H9 (cell line): Measurements from ENCODE around the gene CDH4. TPM values are rescaled to one million over a fixed set of nuclear protein-coding genes. Genes with fewer than 3 reads are reported as not detected.

Experiments
- DNase-seq: peaks from one replicate; pipeline ENCODE4 v3.0.0-alpha.2; 2017
- H2AFZ ChIP-seq: one replicate; pipeline ENCODE4 v1.6.1; 2013; ENCODE audit warnings: mild to moderate bottlenecking, low read length, control low read depth, moderate library complexity
- H2AK5ac ChIP-seq: 2 replicates; pipeline ENCODE4 v1.6.1; 2013; ENCODE audit warnings: low read length, control low read depth, mixed read lengths; ENCODE audit not compliant: insufficient read length
- H2BK120ac ChIP-seq: one replicate; pipeline ENCODE4 v1.6.1; 2013; ENCODE audit warnings: low read depth, mild to moderate bottlenecking, low read length, control low read depth, inconsistent platforms; ENCODE audit not compliant: poor library complexity, severe bottlenecking
- H2BK12ac ChIP-seq: 2 replicates; pipeline ENCODE4 v1.6.1; 2013; ENCODE audit warnings: low read length, control low read depth, mixed read lengths, low read depth; ENCODE audit not compliant: insufficient read length
- H2BK15ac ChIP-seq: 2 replicates; pipeline ENCODE4 v1.6.1; 2013; ENCODE audit warnings: low read depth, low read length, control low read depth
- H2BK20ac ChIP-seq: one replicate; pipeline ENCODE4 v1.6.1; 2013; ENCODE audit warnings: low read depth, mild to moderate bottlenecking, low read length, control low read depth, inconsistent platforms; ENCODE audit not compliant: poor library complexity, severe bottlenecking
- H2BK5ac ChIP-seq: 2 replicates; pipeline ENCODE4 v1.6.1; 2013; ENCODE audit warnings: low read length, control low read depth, mixed read lengths; ENCODE audit not compliant: insufficient read length
- H3K14ac ChIP-seq: 2 replicates; pipeline ENCODE4 v1.6.1; 2013; ENCODE audit warnings: low read length, control low read depth; ENCODE audit not compliant: insufficient read depth
- H3K18ac ChIP-seq: 2 replicates; pipeline ENCODE4 v1.6.1; 2013; ENCODE audit warnings: low read depth, mild to moderate bottlenecking, mixed read lengths, low read length, control low read depth; ENCODE audit not compliant: insufficient read length
- H3K23ac ChIP-seq: 2 replicates; pipeline ENCODE4 v1.6.1; 2013; ENCODE audit warnings: low read length, control low read depth, mixed read lengths, low read depth; ENCODE audit not compliant: insufficient read length
- H3K23me2 ChIP-seq: 2 replicates; pipeline ENCODE4 v1.6.1; 2013; ENCODE audit warnings: low read depth, mild to moderate bottlenecking, mixed read lengths, low read length, control low read depth; ENCODE audit not compliant: insufficient read length, poor library complexity, severe bottlenecking
- H3K27ac ChIP-seq: 2 replicates; pipeline ENCODE4 v1.5.1; 2013; ENCODE audit warnings: low read length, control low read depth, mixed read lengths, low read depth; ENCODE audit not compliant: insufficient read length
- H3K27me3 ChIP-seq: 2 replicates; pipeline ENCODE4 v1.6.1; 2013; ENCODE audit warnings: low read length, control low read depth, inconsistent platforms; ENCODE audit not compliant: insufficient read depth
- H3K4ac ChIP-seq: 2 replicates; pipeline ENCODE4 v1.6.1; 2013; ENCODE audit warnings: low read depth, mild to moderate bottlenecking, control low read depth, inconsistent platforms, low read length, moderate library complexity
- H3K4me1 ChIP-seq: 2 replicates; pipeline ENCODE4 v1.6.1; 2013; ENCODE audit warnings: low read length, control low read depth, inconsistent platforms; ENCODE audit not compliant: insufficient read depth
- H3K4me2 ChIP-seq: 2 replicates; pipeline ENCODE4 v1.6.1; 2013; ENCODE audit warnings: low read length, control low read depth, mixed read lengths; ENCODE audit not compliant: insufficient read length, insufficient read depth
- H3K56ac ChIP-seq: 2 replicates; pipeline ENCODE4 v1.6.1; 2013; ENCODE audit warnings: low read depth, mild to moderate bottlenecking, mixed read lengths, low read length, control low read depth; ENCODE audit not compliant: insufficient read length
- H3K79me1 ChIP-seq: 2 replicates; pipeline ENCODE4 v1.6.1; 2013; ENCODE audit warnings: low read depth, mild to moderate bottlenecking, moderate library complexity, low read length, control low read depth, inconsistent platforms; ENCODE audit not compliant: insufficient read depth, poor library complexity, severe bottlenecking
- H3K79me2 ChIP-seq: 2 replicates; pipeline ENCODE4 v1.6.1; 2013; ENCODE audit warnings: low read length, control low read depth, inconsistent platforms; ENCODE audit not compliant: insufficient read depth
- H3K9ac ChIP-seq: 2 replicates; pipeline ENCODE4 v1.6.1; 2013; ENCODE audit warnings: low read length, control low read depth, mixed read lengths; ENCODE audit not compliant: insufficient read length; ENCODE audit errors: extremely low read depth
- H3K9me3 ChIP-seq: one replicate; pipeline ENCODE4 v1.6.1; 2013; ENCODE audit warnings: low read depth, low read length, inconsistent platforms; ENCODE audit not compliant: control insufficient read depth
- H3T11ph ChIP-seq: one replicate; pipeline ENCODE4 v1.6.1; 2013; ENCODE audit warnings: mild to moderate bottlenecking, low read length, control low read depth, inconsistent platforms
- H4K20me1 ChIP-seq: one replicate; pipeline ENCODE4 v1.6.1; 2013; ENCODE audit not compliant: control insufficient read depth, insufficient read length, insufficient read depth
- H4K5ac ChIP-seq: 2 replicates; pipeline ENCODE4 v1.6.1; 2013; ENCODE audit warnings: low read depth, mild to moderate bottlenecking, mixed read lengths, low read length, control low read depth; ENCODE audit not compliant: insufficient read length
- H4K8ac ChIP-seq: replicated peaks from 2 replicates; pipeline ENCODE4 v1.6.1; 2013; ENCODE audit warnings: low read length, control low read depth, mixed read lengths, low read depth; ENCODE audit not compliant: insufficient read length
- H4K91ac ChIP-seq: 2 replicates; pipeline ENCODE4 v1.6.1; 2013; ENCODE audit warnings: low read depth, mild to moderate bottlenecking, moderate library complexity, mixed read lengths, low read length, control low read depth; ENCODE audit not compliant: insufficient read length
- H3K27ac Mint-ChIP-seq, 3 experiments: 2 replicates in 2 of 3; 3 replicates in 1 of 3; pipeline ENCODE4 v1.8.0; 2020 to 2021; ENCODE audit warnings: mixed read lengths in 3 of 3, mild to moderate bottlenecking in 1 of 3, moderate library complexity in 1 of 3
- H3K27me3 Mint-ChIP-seq: 2 replicates; pipeline ENCODE4 v1.8.0; 2021; ENCODE audit warnings: low read depth, mild to moderate bottlenecking, moderate library complexity, mixed read lengths
- H3K36me3 Mint-ChIP-seq, 3 experiments: 2 replicates in 2 of 3; 3 replicates in 1 of 3; pipeline ENCODE4 v1.8.0; 2020 to 2021; ENCODE audit warnings: low read depth in 3 of 3, mixed read lengths in 3 of 3; ENCODE audit not compliant: insufficient read depth in 1 of 3
- H3K4me1 Mint-ChIP-seq, 2 experiments: 2 replicates each; pipeline ENCODE4 v1.8.0; 2020; ENCODE audit warnings: mixed read lengths in 2 of 2
- H3K4me3 Mint-ChIP-seq, 2 experiments: 2 replicates in 1 of 2; 3 replicates in 1 of 2; pipeline ENCODE4 v1.8.0; 2020 to 2021; ENCODE audit warnings: mild to moderate bottlenecking in 2 of 2, mixed read lengths in 2 of 2, moderate library complexity in 1 of 2
- H3K9me3 Mint-ChIP-seq, 2 experiments: 2 replicates in 1 of 2; 3 replicates in 1 of 2; pipeline ENCODE4 v1.8.0; 2020; ENCODE audit warnings: mild to moderate bottlenecking in 2 of 2, mixed read lengths in 2 of 2, moderate library complexity in 1 of 2
- CTCF ChIP-seq: fragments of 200-600 bp; sonication (generic); conservative IDR thresholded peaks from 3 replicates; pipeline ENCODE4 v1.8.0; 2021; ENCODE audit warnings: antibody characterized with exemption, mild to moderate bottlenecking
- WGBS: extraction: QIAGEN DNeasy Blood & Tissue Kit; methylation state at CpG from one replicate; pipeline ENCODE4 v1.1.7; 2013; ENCODE audit warnings: missing lambda C conversion rate, low lambda C conversion rate, mixed read lengths; ENCODE audit not compliant: insufficient read length; ENCODE audit errors: extremely low coverage; 5-methylcytosine and 5-hydroxymethylcytosine counted together
- total RNA-seq: library from RNA; stranded (reverse); gene quantifications from 2 replicates; pipeline ENCODE4 v1.2.1, GENCODE V29; 2021

Gene CDH4
- total RNA-seq, 1 experiment from 2014 or later = 3.0 TPM

GRCh38 chr20:61918548-61918947 is 666.5 kb downstream of the CDH4 start:
- H2BK12ac ChIP-seq = no peak overlapping the region
- H4K5ac ChIP-seq = no peak overlapping the region
- H3K4ac ChIP-seq = no peak overlapping the region
- no peaks in the 10 kb centered on the region for H3K9me3 ChIP-seq
- no peak overlapping the region for H3K27ac Mint-ChIP-seq
- H3K27ac ChIP-seq = no peak overlapping the region
- H3K18ac ChIP-seq = no peak overlapping the region
- no peaks in the 10 kb centered on the region for H3K4me1 Mint-ChIP-seq
- H3K79me2 ChIP-seq = no peaks in the 10 kb centered on the region
- no peaks in the 10 kb centered on the region for H3K23me2 ChIP-seq
- no peak overlapping the region for H3K9ac ChIP-seq
- no peak overlapping the region for H2BK15ac ChIP-seq
- H3K23ac ChIP-seq = no peak overlapping the region
- no peak overlapping the region for H3K56ac ChIP-seq
- H3T11ph ChIP-seq = no peak overlapping the region
- no peak overlapping the region for H4K8ac ChIP-seq
- H2AK5ac ChIP-seq = no peak overlapping the region
- peak; percentile 69 for TF ChIP-seq CTCF
- no peak overlapping the region for H4K91ac ChIP-seq
- H3K27me3 Mint-ChIP-seq = peaks cover 30% of the 10 kb centered on the region
- no peak overlapping the region for H2BK20ac ChIP-seq
- no peaks in the 10 kb centered on the region for H4K20me1 ChIP-seq
- no CpG with 5 or more reads among the region's 12 CpGs for WGBS
- no peak overlapping the region for H3K4me2 ChIP-seq
- H3K14ac ChIP-seq = no peak overlapping the region
- no peak overlapping the region for H3K4me3 Mint-ChIP-seq
- no peaks in the 10 kb centered on the region for H3K79me1 ChIP-seq
- H3K9me3 Mint-ChIP-seq = no peaks in the 10 kb centered on the region; a peak in 1 of 5 replicates
- no peak overlapping the region for H2BK120ac ChIP-seq
- H2AFZ ChIP-seq = no peak overlapping the region
- H3K36me3 Mint-ChIP-seq = no peaks in the 10 kb centered on the region
- no peaks in the 10 kb centered on the region for H3K27me3 ChIP-seq
- no peaks in the 10 kb centered on the region for H3K4me1 ChIP-seq
- H2BK5ac ChIP-seq = no peak overlapping the region
- peak; percentile 51 for DNase-seq
